SU-DHL-6 (cell line): ENCODE data around the gene CCL5.

Experiments used
- EZH2phosphoT487 ChIP-seq: fragments of 200-600 bp; sonication (generic), shearing (Covaris generic); conservative IDR thresholded peaks from 2 replicates; pipeline ENCODE4 v1.6.1; 2018; ENCODE audit warnings: mild to moderate bottlenecking, antibody characterized with exemption, low read length, moderate library complexity, mixed read lengths
- TF ChIP-seq, protein P1 (sequence below): fragments of 200-600 bp; sonication (generic); IDR thresholded peaks from one replicate; pipeline ENCODE4 v1.5.1; 2017; ENCODE audit warnings: antibody characterized with exemption, mild to moderate bottlenecking, low read length, moderate library complexity; ENCODE audit not compliant: insufficient read depth, poor library complexity, severe bottlenecking

DNA sequence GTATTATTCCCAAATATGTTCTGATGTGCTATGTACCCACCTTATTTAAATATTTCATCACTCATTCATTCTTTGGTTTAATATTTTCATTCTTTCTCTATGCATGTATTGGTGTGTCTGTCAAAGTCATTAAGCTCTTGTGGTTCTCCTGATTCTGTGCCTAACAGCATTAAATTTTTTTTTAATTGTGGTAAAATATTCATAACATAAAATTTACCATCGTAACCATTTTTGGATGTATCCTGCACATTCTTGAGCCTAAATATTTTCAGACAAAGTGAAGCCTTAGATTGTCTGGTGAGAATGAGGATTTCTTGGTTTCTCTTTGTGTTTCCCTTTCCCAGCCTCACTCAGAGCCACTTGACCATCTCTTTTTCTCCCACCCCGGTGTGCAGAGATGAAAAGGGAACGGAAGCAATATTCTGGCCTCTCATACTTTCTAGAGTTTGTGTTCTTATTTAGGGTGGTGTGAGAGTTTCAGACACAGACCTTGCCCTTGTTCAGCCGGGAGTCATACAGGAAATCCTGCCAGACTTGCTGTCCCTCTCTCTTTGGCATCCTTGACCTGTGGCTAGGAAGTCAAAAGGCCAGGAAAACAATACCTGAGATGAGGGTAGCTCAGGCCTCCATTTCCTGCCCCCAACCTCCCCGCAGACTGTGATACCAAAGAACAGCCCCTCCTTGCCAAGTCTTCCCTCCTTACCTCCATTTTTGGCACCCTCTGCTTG, 4.9 kb downstream of the CCL5 start:
- TF ChIP-seq, protein P1, sequence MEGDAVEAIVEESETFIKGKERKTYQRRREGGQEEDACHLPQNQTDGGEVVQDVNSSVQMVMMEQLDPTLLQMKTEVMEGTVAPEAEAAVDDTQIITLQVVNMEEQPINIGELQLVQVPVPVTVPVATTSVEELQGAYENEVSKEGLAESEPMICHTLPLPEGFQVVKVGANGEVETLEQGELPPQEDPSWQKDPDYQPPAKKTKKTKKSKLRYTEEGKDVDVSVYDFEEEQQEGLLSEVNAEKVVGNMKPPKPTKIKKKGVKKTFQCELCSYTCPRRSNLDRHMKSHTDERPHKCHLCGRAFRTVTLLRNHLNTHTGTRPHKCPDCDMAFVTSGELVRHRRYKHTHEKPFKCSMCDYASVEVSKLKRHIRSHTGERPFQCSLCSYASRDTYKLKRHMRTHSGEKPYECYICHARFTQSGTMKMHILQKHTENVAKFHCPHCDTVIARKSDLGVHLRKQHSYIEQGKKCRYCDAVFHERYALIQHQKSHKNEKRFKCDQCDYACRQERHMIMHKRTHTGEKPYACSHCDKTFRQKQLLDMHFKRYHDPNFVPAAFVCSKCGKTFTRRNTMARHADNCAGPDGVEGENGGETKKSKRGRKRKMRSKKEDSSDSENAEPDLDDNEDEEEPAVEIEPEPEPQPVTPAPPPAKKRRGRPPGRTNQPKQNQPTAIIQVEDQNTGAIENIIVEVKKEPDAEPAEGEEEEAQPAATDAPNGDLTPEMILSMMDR = no peak
- no peak for TF ChIP-seq EZH2phosphoT487
